WTC11 (cell line): ENCODE results near the gene WDSUB1. TPM values are rescaled to one million over a fixed set of nuclear protein-coding genes. Genes with fewer than 3 reads are reported as not detected.

ENCODE experiments used
- ATAC-seq: fragments of 200-7000 bp; cut with Tn5 transposase; 2 replicates; pipeline ENCODE4 v1.10.0; 2021; ENCODE audit warnings: mild to moderate bottlenecking, moderate library complexity
- CTCF ChIA-PET: fragments of 300-600 bp; sonication (Branson Sonifier 250); formaldehyde crosslinking; loops from one replicate; lab custom pipeline; 2021; ENCODE audit warnings: antibody characterized with exemption; lab: Charles Lee
- POLR2A ChIA-PET: fragments of 350-600 bp; sonication (Branson Sonifier 250); formaldehyde crosslinking; loops from one replicate; lab custom pipeline; 2021; ENCODE audit warnings: antibody characterized with exemption; lab: Charles Lee
- DNase-seq: peaks from one replicate; pipeline ENCODE4 v3.0.0; 2021; ENCODE audit warnings: low spot score
- H3K27ac Mint-ChIP-seq: 2 replicates; pipeline ENCODE4 v1.8.0; 2021; ENCODE audit warnings: mixed read lengths
- H3K27me3 Mint-ChIP-seq: 2 replicates; pipeline ENCODE4 v1.8.0; 2021; ENCODE audit warnings: low read depth, mild to moderate bottlenecking, moderate library complexity, mixed read lengths
- H3K36me3 Mint-ChIP-seq: 2 replicates; pipeline ENCODE4 v1.8.0; 2021; ENCODE audit warnings: mixed read lengths
- H3K4me1 Mint-ChIP-seq: 2 replicates; pipeline ENCODE4 v1.8.0; 2022; ENCODE audit warnings: mixed read lengths
- H3K4me3 Mint-ChIP-seq: 2 replicates; pipeline ENCODE4 v1.8.0; 2021; ENCODE audit warnings: mild to moderate bottlenecking, moderate library complexity, mixed read lengths
- H3K9me3 Mint-ChIP-seq: 2 replicates; pipeline ENCODE4 v1.8.0; 2021; ENCODE audit warnings: mixed read lengths
- CREB1 ChIP-seq: sonication (generic); formaldehyde crosslinking; IDR thresholded peaks from 2 replicates; pipeline ENCODE4 v1.8.0; 2023; ENCODE audit warnings: mild to moderate bottlenecking, missing genetic modification reagents
- ESRRA ChIP-seq: sonication (generic); formaldehyde crosslinking; IDR thresholded peaks from 2 replicates; pipeline ENCODE4 v1.8.1; 2022; ENCODE audit warnings: mild to moderate bottlenecking, missing genetic modification reagents, borderline replicate concordance
- ETV6 ChIP-seq: sonication (generic); formaldehyde crosslinking; IDR thresholded peaks from 2 replicates; pipeline ENCODE4 v1.8.1; 2022; ENCODE audit warnings: mild to moderate bottlenecking, missing genetic modification reagents
- FOXJ3 ChIP-seq: sonication (generic); formaldehyde crosslinking; IDR thresholded peaks from 2 replicates; pipeline ENCODE4 v1.9.0; 2021; ENCODE audit warnings: missing genetic modification reagents, mild to moderate bottlenecking, borderline replicate concordance
- GABPB1 ChIP-seq: sonication (generic); formaldehyde crosslinking; IDR thresholded peaks from 2 replicates; pipeline ENCODE4 v1.8.1; 2023; ENCODE audit warnings: mild to moderate bottlenecking, missing genetic modification reagents
- NR1H2 ChIP-seq: sonication (generic); formaldehyde crosslinking; IDR thresholded peaks from 2 replicates; pipeline ENCODE4 v1.9.0; 2021; ENCODE audit warnings: mild to moderate bottlenecking, moderate library complexity, missing genetic modification reagents
- SOX15 ChIP-seq: fragments of 250-450 bp; sonication (Bioruptor Pico); IDR thresholded peaks from 2 replicates; pipeline ENCODE4 v1.9.0; 2021; ENCODE audit warnings: mild to moderate bottlenecking
- TP53 ChIP-seq: sonication (generic); formaldehyde crosslinking; IDR thresholded peaks from 2 replicates; pipeline ENCODE4 v1.8.1; 2023; ENCODE audit warnings: mild to moderate bottlenecking, missing genetic modification reagents
- ZNF121 ChIP-seq: sonication (generic); formaldehyde crosslinking; IDR thresholded peaks from 2 replicates; pipeline ENCODE4 v1.8.0; 2023; ENCODE audit warnings: missing genetic modification reagents
- ZNF219 ChIP-seq: sonication (generic); formaldehyde crosslinking; IDR thresholded peaks from 2 replicates; pipeline ENCODE4 v1.8.0; 2023; ENCODE audit warnings: missing genetic modification reagents, mild to moderate bottlenecking, borderline replicate concordance
- total RNA-seq: library from RNA; stranded (reverse); gene quantifications from 3 replicates; pipeline ENCODE4 v1.2.3, GENCODE V29; 2021
- TF ChIP-seq, protein P1 (sequence below): sonication (generic); formaldehyde crosslinking; IDR thresholded peaks from 2 replicates; pipeline ENCODE4 v1.8.1; 2023; ENCODE audit warnings: mild to moderate bottlenecking, missing genetic modification reagents, moderate library complexity
- TF ChIP-seq, protein P2 (sequence below): fragments of 250-450 bp; sonication (Bioruptor Pico); IDR thresholded peaks from 2 replicates; pipeline ENCODE4 v1.8.0; 2021; ENCODE audit warnings: mild to moderate bottlenecking
- TF ChIP-seq, protein P3 (sequence below): sonication (generic); formaldehyde crosslinking; IDR thresholded peaks from 2 replicates; pipeline ENCODE4 v1.8.1; 2023; ENCODE audit warnings: mild to moderate bottlenecking, missing genetic modification reagents
- TF ChIP-seq, protein P4 (sequence below): sonication (generic); formaldehyde crosslinking; IDR thresholded peaks from 2 replicates; pipeline ENCODE4 v1.8.0; 2022; ENCODE audit warnings: mild to moderate bottlenecking, missing genetic modification reagents
- TF ChIP-seq, protein P5 (sequence below): sonication (generic); formaldehyde crosslinking; IDR thresholded peaks from 2 replicates; pipeline ENCODE4 v1.8.1; 2022; ENCODE audit warnings: mild to moderate bottlenecking, missing genetic modification reagents, moderate library complexity, borderline replicate concordance
- TF ChIP-seq, protein P6 (sequence below): sonication (generic); formaldehyde crosslinking; IDR thresholded peaks from 2 replicates; pipeline ENCODE4 v1.8.1; 2022; ENCODE audit warnings: low read depth, missing genetic modification reagents, borderline replicate concordance
- TF ChIP-seq, protein P7 (sequence below): fragments of 250-450 bp; sonication (Bioruptor Pico); IDR thresholded peaks from 2 replicates; pipeline ENCODE4 v2.1.2; 2022; ENCODE audit warnings: mild to moderate bottlenecking, moderate library complexity
- TF ChIP-seq, protein P8 (sequence below): sonication (generic); formaldehyde crosslinking; IDR thresholded peaks from 2 replicates; pipeline ENCODE4 v1.8.0; 2022; ENCODE audit warnings: missing genetic modification reagents

WDSUB1 gene
- total RNA-seq, 1 experiment from 2014 or later: 5.8 TPM

DNA sequence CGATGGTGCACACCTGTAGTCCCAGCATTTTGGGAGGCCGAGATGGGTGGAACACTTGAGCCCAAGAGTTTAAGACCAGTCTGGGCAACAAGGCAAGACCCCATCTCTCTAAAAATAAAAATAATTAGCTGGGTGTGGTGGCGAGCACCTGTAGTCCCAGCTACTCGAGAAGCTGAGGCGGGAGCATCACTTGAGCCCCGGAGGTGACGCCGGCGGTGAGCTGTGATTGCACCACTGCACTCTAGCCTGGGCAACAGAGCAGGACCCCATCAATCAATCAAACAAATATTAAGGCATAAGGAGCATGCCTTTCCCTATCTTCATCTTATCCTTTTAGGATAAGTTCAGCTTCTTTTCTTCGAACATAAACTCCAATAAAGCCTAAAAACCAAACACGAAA, 1.1 kb downstream of the WDSUB1 start:
- TF ChIP-seq ZNF121 (CRISPR knock-in tag) (peak; percentile 86), ETV6 (CRISPR knock-in tag) (no peak)
- TF ChIP-seq, protein P1, sequence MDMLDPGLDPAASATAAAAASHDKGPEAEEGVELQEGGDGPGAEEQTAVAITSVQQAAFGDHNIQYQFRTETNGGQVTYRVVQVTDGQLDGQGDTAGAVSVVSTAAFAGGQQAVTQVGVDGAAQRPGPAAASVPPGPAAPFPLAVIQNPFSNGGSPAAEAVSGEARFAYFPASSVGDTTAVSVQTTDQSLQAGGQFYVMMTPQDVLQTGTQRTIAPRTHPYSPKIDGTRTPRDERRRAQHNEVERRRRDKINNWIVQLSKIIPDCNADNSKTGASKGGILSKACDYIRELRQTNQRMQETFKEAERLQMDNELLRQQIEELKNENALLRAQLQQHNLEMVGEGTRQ (CRISPR knock-in tag): no peak
- TF ChIP-seq, protein P2, sequence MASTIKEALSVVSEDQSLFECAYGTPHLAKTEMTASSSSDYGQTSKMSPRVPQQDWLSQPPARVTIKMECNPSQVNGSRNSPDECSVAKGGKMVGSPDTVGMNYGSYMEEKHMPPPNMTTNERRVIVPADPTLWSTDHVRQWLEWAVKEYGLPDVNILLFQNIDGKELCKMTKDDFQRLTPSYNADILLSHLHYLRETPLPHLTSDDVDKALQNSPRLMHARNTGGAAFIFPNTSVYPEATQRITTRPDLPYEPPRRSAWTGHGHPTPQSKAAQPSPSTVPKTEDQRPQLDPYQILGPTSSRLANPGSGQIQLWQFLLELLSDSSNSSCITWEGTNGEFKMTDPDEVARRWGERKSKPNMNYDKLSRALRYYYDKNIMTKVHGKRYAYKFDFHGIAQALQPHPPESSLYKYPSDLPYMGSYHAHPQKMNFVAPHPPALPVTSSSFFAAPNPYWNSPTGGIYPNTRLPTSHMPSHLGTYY (CRISPR knock-in tag): no peak

DNA sequence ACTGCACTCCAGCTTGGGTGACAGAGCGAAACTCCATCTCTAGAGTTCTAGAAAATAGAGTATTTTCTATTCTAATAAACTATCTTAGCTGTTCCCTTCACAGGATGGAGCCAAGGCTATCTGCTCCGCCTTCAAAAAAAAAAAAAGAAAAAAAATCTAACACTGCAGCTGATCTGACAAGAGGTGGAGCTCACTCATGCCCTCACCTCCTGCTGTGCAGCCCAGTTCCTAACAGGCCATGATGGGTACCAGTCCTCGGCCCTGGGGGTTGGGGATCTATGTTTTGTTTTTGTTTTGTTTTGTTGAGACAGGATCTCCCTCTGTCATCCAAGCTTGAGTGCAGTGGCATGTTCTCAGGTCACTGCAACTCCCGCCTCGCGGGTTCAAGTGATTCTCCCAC, 3.0 kb downstream of the WDSUB1 start:
- Mint-ChIP-seq H3K4me1 (peaks cover 20% of the 10 kb centered on the region), H3K36me3 (peaks cover 6% of the 10 kb centered on the region; the same call in 1 of the 2 replicates), H3K4me3 (no peak overlapping the region), H3K27me3 (peaks cover 3% of the 10 kb centered on the region; the same call in 1 of the 2 replicates), H3K27ac (no peak overlapping the region), H3K9me3 (no peaks in the 10 kb centered on the region)
- ChIA-PET POLR2A (no interaction called here), CTCF (no interaction called here)
- no peak for ATAC-seq
- no peak for DNase-seq
- TF ChIP-seq FOXJ3 (CRISPR knock-in tag) (no peak), ZNF219 (no peak), ESRRA (CRISPR knock-in tag) (no peak), GABPB1 (CRISPR knock-in tag) (no peak), NR1H2 (CRISPR knock-in tag) (no peak), TP53 (CRISPR knock-in tag) (no peak), CREB1 (CRISPR knock-in tag) (no peak), SOX15 (CRISPR knock-in tag) (no peak)
- TF ChIP-seq, protein P3, sequence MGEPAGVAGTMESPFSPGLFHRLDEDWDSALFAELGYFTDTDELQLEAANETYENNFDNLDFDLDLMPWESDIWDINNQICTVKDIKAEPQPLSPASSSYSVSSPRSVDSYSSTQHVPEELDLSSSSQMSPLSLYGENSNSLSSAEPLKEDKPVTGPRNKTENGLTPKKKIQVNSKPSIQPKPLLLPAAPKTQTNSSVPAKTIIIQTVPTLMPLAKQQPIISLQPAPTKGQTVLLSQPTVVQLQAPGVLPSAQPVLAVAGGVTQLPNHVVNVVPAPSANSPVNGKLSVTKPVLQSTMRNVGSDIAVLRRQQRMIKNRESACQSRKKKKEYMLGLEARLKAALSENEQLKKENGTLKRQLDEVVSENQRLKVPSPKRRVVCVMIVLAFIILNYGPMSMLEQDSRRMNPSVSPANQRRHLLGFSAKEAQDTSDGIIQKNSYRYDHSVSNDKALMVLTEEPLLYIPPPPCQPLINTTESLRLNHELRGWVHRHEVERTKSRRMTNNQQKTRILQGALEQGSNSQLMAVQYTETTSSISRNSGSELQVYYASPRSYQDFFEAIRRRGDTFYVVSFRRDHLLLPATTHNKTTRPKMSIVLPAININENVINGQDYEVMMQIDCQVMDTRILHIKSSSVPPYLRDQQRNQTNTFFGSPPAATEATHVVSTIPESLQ (CRISPR knock-in tag): no peak
- TF ChIP-seq, protein P4, sequence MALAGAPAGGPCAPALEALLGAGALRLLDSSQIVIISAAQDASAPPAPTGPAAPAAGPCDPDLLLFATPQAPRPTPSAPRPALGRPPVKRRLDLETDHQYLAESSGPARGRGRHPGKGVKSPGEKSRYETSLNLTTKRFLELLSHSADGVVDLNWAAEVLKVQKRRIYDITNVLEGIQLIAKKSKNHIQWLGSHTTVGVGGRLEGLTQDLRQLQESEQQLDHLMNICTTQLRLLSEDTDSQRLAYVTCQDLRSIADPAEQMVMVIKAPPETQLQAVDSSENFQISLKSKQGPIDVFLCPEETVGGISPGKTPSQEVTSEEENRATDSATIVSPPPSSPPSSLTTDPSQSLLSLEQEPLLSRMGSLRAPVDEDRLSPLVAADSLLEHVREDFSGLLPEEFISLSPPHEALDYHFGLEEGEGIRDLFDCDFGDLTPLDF: no peak
- TF ChIP-seq, protein P2 (CRISPR knock-in tag): no peak
- TF ChIP-seq, protein P5, sequence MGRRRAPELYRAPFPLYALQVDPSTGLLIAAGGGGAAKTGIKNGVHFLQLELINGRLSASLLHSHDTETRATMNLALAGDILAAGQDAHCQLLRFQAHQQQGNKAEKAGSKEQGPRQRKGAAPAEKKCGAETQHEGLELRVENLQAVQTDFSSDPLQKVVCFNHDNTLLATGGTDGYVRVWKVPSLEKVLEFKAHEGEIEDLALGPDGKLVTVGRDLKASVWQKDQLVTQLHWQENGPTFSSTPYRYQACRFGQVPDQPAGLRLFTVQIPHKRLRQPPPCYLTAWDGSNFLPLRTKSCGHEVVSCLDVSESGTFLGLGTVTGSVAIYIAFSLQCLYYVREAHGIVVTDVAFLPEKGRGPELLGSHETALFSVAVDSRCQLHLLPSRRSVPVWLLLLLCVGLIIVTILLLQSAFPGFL (CRISPR knock-in tag): no peak
- TF ChIP-seq, protein P6, sequence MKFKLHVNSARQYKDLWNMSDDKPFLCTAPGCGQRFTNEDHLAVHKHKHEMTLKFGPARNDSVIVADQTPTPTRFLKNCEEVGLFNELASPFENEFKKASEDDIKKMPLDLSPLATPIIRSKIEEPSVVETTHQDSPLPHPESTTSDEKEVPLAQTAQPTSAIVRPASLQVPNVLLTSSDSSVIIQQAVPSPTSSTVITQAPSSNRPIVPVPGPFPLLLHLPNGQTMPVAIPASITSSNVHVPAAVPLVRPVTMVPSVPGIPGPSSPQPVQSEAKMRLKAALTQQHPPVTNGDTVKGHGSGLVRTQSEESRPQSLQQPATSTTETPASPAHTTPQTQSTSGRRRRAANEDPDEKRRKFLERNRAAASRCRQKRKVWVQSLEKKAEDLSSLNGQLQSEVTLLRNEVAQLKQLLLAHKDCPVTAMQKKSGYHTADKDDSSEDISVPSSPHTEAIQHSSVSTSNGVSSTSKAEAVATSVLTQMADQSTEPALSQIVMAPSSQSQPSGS (CRISPR knock-in tag): no peak
- TF ChIP-seq, protein P7, sequence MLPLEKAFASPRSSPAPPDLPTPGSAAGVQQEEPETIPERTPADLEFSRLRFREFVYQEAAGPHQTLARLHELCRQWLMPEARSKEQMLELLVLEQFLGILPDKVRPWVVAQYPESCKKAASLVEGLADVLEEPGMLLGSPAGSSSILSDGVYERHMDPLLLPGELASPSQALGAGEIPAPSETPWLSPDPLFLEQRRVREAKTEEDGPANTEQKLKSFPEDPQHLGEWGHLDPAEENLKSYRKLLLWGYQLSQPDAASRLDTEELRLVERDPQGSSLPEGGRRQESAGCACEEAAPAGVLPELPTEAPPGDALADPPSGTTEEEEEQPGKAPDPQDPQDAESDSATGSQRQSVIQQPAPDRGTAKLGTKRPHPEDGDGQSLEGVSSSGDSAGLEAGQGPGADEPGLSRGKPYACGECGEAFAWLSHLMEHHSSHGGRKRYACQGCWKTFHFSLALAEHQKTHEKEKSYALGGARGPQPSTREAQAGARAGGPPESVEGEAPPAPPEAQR (CRISPR knock-in tag): no peak
- TF ChIP-seq, protein P1 (CRISPR knock-in tag): no peak
- TF ChIP-seq, protein P8, sequence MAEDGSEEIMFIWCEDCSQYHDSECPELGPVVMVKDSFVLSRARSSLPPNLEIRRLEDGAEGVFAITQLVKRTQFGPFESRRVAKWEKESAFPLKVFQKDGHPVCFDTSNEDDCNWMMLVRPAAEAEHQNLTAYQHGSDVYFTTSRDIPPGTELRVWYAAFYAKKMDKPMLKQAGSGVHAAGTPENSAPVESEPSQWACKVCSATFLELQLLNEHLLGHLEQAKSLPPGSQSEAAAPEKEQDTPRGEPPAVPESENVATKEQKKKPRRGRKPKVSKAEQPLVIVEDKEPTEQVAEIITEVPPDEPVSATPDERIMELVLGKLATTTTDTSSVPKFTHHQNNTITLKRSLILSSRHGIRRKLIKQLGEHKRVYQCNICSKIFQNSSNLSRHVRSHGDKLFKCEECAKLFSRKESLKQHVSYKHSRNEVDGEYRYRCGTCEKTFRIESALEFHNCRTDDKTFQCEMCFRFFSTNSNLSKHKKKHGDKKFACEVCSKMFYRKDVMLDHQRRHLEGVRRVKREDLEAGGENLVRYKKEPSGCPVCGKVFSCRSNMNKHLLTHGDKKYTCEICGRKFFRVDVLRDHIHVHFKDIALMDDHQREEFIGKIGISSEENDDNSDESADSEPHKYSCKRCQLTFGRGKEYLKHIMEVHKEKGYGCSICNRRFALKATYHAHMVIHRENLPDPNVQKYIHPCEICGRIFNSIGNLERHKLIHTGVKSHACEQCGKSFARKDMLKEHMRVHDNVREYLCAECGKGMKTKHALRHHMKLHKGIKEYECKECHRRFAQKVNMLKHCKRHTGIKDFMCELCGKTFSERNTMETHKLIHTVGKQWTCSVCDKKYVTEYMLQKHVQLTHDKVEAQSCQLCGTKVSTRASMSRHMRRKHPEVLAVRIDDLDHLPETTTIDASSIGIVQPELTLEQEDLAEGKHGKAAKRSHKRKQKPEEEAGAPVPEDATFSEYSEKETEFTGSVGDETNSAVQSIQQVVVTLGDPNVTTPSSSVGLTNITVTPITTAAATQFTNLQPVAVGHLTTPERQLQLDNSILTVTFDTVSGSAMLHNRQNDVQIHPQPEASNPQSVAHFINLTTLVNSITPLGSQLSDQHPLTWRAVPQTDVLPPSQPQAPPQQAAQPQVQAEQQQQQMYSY (CRISPR knock-in tag): no peak

More for the DNA sequence above, 1.1 kb downstream of the WDSUB1 start:
- Mint-ChIP-seq H3K27ac (no peak overlapping the region), H3K36me3 (peaks cover 6% of the 10 kb centered on the region; the same call in 1 of the 2 replicates), H3K9me3 (no peaks in the 10 kb centered on the region), H3K27me3 (peaks cover 3% of the 10 kb centered on the region; the same call in 1 of the 2 replicates), H3K4me1 (peaks cover 20% of the 10 kb centered on the region), H3K4me3 (peak overlapping the region; percentile 82)
- no peak for ATAC-seq
- CTCF ChIA-PET: interaction anchor here (0.8 to 1.7 kb wide), 2 partner anchors 12 to 636 kb away, joined by 3 to 4 read pairs; no protein-coding TSS in a partner anchor
- DNase-seq: no peak
- POLR2A ChIA-PET: interaction anchor here (0.7 kb wide), 1 partner anchor 21 kb away, joined by 3 read pairs; no protein-coding TSS in a partner anchor
